GM21737 (cell line): ENCODE measurements around the gene GPD1L.
"Not testable (repeated sequence)": the region's sequence is repeated elsewhere in the genome, so short reads cannot be mapped to it uniquely, and the experiment has no call there.

Experiments used
- ATAC-seq: cut with Tn5 transposase; IDR thresholded peaks from one replicate; pipeline ENCODE4 v1.9.1; 2021; ENCODE audit warnings: mild to moderate bottlenecking, moderate library complexity; ENCODE audit not compliant: unreplicated experiment

The GPD1L gene

DNA sequence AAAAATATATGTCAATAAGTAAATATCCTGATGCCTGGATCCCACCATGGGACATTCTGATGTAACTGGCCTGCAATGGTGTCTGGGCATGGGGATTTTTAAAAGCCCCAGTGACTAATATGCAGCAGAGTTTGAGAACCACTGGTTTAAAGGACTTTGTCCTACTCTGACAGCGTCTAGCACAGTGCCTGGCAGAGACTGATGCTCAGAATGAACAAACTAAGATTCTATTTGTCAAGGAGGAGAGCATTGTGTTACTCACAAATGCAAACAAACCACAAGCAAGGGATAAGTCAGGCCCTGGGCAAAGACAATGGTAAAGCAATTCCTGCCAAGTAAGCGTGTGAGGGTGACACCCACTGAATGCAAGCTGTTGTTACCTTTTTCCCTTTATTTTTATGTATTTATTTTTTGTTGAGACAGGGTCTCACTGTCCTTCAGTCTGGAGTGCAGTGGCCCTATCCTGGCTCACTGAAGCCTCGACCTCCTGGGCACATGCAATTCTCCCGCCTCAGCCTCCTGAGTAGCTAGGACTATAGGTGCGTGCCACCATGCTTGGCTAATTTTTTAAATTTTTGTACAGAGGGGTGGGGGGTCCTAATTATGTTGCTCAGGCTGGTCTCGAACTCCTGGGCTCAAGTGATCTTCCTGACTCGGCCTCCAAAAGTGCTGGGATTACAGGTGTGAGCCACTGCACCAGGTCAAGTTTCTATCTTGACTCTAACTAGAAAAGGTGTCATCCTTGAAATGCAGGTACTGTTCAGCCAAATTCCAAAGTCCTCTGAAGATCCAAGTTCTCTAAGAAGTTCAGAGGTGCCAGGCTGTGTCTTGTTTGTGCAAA is 909 bp upstream of the GPD1L start:
- no peak for ATAC-seq

DNA sequence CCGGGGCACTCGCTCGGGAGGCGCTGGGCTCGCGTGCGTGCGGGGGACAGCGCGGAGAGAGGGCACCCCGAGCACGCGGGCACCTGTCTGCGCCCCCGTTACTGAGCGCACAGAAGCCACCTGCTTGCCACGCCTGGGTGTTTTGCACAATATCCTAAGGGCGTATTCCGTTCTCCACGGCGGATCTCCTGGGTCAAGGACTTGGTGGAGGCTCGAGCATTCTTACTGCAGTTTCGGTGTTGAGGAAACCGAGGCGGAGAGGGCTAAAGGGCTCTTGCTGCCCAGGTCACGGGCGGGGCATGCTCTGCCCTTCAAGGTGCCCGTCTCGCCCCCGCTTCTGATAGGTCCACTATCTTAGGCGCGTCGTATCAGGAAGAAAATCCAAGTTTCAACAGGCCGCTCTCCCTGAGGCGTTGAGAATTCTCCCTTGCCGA is 526 bp downstream of the GPD1L start:
- ATAC-seq, result no peak

DNA sequence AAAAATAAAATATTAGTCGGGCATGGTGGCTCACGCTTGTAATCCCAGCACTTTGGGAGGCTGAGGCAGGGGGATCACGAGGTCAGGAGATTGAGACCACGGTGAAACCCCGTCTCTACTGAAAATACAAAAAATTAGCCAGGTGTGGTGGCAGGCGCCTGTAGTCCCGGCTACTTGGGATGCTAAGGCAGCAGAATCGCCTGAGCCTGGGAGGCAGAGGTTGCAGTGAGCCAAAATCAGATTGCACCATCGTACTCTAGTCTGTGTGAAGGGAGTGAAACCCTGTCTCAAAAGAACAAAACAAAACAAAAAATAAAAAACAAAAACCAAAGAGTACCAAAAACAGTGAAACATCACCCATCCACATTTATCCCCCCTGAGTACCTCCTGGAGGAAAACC is 1.8 kb downstream of the GPD1L start:
- ATAC-seq, result not testable (repeated sequence)

GRCh38 chr3:32109256-32109655 is 2.8 kb downstream of the GPD1L start:
- no peak for ATAC-seq

DNA sequence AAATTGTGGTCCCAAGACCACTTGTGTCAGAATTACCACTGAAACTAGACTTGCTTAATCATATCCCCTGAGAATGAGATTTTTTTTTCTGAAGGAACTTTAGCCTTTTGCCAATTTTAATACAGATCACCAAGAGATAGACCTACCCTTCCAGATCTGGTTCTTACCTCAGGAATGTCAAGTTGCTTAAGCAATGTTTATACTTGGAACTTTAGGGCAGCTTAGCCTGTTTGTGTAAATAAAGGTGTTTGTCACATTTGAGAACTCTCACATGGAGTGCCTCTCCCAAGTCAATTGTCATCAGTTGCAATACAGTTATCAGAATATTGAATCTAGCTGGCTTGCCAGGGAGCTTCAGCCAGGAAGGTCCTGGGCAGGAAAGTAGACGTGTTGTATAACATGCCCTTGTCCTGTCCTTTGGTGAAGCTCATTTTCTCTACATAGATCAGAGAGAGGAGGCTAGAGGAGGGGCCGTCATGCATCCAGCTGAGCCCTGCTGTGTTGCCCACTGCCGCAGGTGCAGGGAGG is 3.9 kb downstream of the GPD1L start:
- no peak for ATAC-seq

DNA sequence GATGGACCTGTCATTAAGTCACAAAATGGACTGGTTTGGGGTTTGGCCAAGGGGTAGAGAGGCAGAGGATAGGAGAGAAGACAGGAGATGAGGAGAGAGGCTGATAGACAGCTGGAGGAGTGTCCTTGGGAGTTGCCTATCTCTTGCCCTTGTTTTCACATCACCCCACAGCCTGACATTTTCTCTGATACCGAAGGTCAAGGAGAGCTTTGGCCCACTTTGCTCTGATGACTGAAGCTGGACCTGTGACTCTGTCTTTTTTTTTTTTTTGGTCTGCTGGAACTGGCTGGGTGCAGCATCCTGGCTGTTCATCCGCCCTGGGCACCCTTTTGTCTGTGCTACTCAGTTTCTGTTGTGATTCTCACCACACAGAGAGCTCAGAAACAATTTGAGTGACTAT is 5.1 kb downstream of the GPD1L start:
- ATAC-seq, result no peak

DNA sequence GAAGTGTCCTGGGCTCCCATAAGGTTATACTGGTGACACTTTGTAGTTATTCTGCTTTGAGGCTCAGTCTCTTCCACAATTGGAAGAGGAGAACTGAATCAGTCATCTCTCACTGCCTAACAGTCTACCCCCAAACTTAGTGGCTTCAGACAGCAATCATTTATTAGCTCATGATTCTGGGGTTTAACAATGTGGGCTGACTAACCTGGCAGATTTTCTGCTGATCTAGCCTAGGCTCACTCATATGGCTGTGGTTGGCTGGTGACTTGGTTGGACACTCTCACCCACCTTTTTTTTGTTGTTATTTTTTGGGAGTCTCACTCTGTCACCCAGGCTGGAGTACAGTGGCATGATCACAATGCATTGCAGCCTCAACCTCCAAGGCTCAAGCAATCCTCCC is 7.1 kb downstream of the GPD1L start:
- no peak for ATAC-seq

DNA sequence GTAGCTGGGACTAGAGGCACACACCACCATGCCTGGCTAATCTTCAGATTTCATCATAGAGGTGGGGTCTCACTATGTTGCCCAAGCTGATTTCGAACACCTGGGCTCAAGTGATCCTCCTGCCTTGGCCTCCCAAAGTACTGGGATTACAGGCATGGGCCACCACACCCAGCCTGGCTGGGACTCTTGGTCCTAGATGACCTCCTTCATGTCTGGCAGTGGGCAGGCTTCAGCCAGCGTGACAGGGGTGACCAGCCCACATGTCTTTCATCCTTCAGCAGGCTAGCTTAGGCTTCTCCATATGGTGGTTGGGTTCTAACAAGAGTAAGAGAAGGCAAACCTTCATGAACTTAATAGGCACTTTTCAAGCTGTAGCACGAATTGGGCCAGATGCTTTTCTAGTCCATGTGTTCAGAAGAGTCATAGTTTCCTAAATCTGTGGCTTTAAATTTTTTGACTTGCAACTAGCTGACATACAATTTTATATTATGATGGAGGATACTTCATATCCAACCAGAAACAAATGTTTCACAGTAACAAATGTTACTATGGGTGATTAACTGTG is 7.6 kb downstream of the GPD1L start:
- ATAC-seq, result no peak

- ATAC-seq, result not testable (repeated sequence)
These were observed 8.3 kb downstream of the GPD1L start for GRCh38 chr3:32114546-32115386.

- no peak for ATAC-seq
These were observed 10.9 kb downstream of the GPD1L start for GRCh38 chr3:32117320-32117719.

- ATAC-seq, result no peak
These were observed 11.8 kb downstream of the GPD1L start for GRCh38 chr3:32118215-32118614.

DNA sequence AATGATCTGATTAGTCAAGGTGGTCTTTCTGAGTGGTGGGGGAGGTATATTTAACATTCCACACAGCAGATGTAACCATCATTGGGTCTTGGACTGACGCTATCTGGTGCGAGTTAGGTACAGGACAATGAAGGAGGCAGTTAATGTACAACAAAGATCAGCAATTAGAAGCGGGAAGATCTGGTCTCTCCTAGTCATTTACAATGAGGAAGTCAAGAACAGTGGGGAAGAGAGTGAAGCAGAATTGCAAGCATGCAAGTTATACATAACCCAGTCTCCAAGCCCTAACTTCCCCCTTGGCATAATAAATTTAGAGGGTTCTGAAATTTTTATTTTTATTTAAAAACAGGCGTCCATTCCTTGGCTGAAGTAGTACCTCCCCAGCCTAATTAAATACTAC is 14.1 kb downstream of the GPD1L start:
- no peak for ATAC-seq

- no peak for ATAC-seq
These were observed 14.7 kb downstream of the GPD1L start for GRCh38 chr3:32121137-32121536.

GRCh38 chr3:32123620-32124019 is 17.2 kb downstream of the GPD1L start:
- no peak for ATAC-seq

DNA sequence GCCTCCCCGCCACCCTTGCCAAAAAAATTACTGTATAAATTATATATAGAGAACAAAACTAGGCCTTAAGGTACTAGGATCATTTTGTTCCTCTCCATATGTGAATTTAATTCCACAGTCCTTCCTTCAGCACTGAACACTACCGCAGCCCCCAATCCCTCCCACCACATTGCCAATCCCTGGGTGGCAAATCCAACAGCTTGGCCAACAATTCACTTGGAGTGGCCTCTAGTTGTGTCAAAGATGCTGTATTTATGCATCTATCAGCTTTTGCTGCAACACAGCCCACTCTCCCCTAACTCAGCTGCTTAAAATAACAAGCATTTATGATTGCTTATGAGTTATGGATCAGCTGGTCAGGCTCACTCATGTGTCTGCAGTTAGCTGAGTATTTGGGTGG is 18.6 kb downstream of the GPD1L start:
- ATAC-seq, result no peak

DNA sequence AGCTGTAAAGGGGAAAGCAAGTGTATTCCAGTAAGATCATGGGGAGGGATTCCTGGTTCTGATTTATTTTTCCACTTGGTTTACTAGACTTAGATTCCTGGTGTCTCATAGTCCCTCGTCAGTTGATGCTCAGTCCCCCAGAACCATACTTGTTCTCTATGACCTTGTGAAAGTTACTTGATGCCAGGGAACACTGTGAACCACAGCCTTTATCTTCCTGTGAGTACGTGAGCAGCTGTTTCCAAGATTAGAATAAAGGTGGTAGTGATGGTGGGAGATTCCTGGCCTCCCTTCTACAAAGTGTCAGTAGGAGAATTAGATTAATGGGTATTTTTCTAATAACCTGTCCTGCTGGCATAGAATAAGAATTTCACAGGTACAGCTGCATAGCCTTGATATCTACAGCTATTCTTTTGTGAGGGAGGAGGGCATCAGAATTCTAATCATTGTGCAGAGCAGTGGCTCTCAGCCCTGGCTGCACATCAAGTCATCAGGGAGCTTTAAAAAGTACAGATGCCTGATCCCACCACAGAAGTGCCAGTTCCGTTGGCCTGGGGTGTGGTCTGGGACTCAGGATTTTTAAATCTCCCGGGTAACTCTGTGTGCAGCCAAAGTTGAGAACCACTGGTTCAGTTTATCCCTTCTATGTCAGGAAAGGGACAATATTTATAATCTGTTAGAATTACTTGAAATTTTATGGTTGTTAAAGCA is 20.0 kb downstream of the GPD1L start:
- no peak for ATAC-seq

GRCh38 chr3:32127219-32127826 is 20.9 kb downstream of the GPD1L start:
- ATAC-seq, result no peak

GRCh38 chr3:32128936-32129335 is 22.5 kb downstream of the GPD1L start:
- no peak for ATAC-seq

DNA sequence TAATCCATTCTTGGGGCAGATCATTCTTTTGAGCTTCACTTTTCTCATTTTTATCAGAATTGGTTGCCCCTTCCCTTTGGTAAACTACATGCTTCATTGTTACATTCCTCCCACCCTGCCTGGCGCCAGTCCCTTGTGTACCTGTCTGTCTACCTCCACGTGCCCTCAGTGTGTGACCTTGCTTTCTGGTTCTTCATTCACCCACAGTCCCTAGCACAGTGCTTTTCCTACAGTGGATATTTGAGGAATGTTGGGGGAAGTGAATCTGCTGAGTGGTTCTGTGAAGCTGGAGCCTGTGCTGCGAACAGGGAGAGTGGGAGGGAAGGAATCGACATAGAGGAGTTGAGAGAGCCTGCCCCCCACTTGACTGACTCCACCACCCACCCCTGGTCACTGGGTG is 23.4 kb downstream of the GPD1L start:
- no peak for ATAC-seq

DNA sequence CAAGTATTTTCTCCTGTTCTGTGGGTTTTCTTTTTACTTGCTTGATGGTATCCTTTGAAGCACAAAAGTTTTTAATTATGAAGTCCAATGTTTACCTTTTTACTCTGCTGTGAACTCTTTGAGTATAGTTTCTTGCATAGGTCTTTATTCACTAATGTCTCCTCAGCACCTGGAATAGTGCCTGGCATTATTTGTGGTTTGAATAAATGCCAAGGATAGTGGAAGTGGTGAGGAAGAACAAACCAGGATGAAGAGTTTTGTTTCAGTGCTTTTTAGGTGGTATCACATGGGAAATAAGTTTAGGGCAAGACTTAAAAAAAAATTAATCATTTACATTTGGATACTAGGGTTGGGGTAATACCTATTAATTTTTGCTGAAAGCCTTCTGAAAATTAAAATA is 25.7 kb downstream of the GPD1L start:
- ATAC-seq, result no peak
